Nephron (organoid): ENCODE results near the gene HIP1.

Experiments used
- H3K27ac Mint-ChIP-seq, 3 experiments: 2 replicates each; pipeline ENCODE4 v1.8.0; 2020; ENCODE audit warnings: mixed read lengths in 3 of 3, mild to moderate bottlenecking in 2 of 3, moderate library complexity in 1 of 3
- H3K27me3 Mint-ChIP-seq: 2 replicates; pipeline ENCODE4 v1.8.0; 2021; ENCODE audit warnings: low read depth, mild to moderate bottlenecking, moderate library complexity, mixed read lengths
- H3K36me3 Mint-ChIP-seq: 2 replicates; pipeline ENCODE4 v1.8.0; 2020; ENCODE audit warnings: low read depth, mixed read lengths
- H3K4me1 Mint-ChIP-seq: 2 replicates; pipeline ENCODE4 v1.8.0; 2020; ENCODE audit warnings: mixed read lengths
- H3K4me3 Mint-ChIP-seq, 3 experiments: 2 replicates each; pipeline ENCODE4 v1.8.0; 2020; ENCODE audit warnings: mild to moderate bottlenecking in 3 of 3, mixed read lengths in 3 of 3, moderate library complexity in 2 of 3
- H3K9me3 Mint-ChIP-seq: 2 replicates; pipeline ENCODE4 v1.8.0; 2020; ENCODE audit warnings: mixed read lengths
- TF ChIP-seq, protein P1 (sequence below), 3 experiments: fragments of 200-600 bp; sonication (generic); IDR thresholded peaks; one replicate each; pipeline ENCODE4 v1.5.0; 2021; ENCODE audit warnings: antibody characterized with exemption in 3 of 3; ENCODE audit not compliant: unreplicated experiment in 3 of 3

HIP1 gene

GRCh38 chr7:75645570-75645969, 93.2 kb downstream of the HIP1 start:
- TF ChIP-seq, protein P1, sequence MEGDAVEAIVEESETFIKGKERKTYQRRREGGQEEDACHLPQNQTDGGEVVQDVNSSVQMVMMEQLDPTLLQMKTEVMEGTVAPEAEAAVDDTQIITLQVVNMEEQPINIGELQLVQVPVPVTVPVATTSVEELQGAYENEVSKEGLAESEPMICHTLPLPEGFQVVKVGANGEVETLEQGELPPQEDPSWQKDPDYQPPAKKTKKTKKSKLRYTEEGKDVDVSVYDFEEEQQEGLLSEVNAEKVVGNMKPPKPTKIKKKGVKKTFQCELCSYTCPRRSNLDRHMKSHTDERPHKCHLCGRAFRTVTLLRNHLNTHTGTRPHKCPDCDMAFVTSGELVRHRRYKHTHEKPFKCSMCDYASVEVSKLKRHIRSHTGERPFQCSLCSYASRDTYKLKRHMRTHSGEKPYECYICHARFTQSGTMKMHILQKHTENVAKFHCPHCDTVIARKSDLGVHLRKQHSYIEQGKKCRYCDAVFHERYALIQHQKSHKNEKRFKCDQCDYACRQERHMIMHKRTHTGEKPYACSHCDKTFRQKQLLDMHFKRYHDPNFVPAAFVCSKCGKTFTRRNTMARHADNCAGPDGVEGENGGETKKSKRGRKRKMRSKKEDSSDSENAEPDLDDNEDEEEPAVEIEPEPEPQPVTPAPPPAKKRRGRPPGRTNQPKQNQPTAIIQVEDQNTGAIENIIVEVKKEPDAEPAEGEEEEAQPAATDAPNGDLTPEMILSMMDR (IDR thresholded peaks at IDR 0.05; ENCODE audit: unreplicated experiment in 3 of 3), result no peak
- H3K9me3 Mint-ChIP-seq, result no peaks in the 10 kb centered on the region
- H3K4me3 Mint-ChIP-seq, result no peak overlapping the region
- H3K4me1 Mint-ChIP-seq, result peaks cover 9% of the 10 kb centered on the region
- H3K36me3 Mint-ChIP-seq, result no peaks in the 10 kb centered on the region
- no peaks in the 10 kb centered on the region for H3K27me3 Mint-ChIP-seq
- no peak overlapping the region for H3K27ac Mint-ChIP-seq

GRCh38 chr7:75644589-75644988, 94.2 kb downstream of the HIP1 start:
- Mint-ChIP-seq H3K36me3 (no peaks in the 10 kb centered on the region), H3K27me3 (no peaks in the 10 kb centered on the region), H3K4me3 (no peak overlapping the region), H3K9me3 (no peaks in the 10 kb centered on the region), H3K4me1 (peaks cover 8% of the 10 kb centered on the region), H3K27ac (no peak overlapping the region)
- TF ChIP-seq, protein P1 (IDR thresholded peaks at IDR 0.05; ENCODE audit: unreplicated experiment in 3 of 3), result no peak

DNA sequence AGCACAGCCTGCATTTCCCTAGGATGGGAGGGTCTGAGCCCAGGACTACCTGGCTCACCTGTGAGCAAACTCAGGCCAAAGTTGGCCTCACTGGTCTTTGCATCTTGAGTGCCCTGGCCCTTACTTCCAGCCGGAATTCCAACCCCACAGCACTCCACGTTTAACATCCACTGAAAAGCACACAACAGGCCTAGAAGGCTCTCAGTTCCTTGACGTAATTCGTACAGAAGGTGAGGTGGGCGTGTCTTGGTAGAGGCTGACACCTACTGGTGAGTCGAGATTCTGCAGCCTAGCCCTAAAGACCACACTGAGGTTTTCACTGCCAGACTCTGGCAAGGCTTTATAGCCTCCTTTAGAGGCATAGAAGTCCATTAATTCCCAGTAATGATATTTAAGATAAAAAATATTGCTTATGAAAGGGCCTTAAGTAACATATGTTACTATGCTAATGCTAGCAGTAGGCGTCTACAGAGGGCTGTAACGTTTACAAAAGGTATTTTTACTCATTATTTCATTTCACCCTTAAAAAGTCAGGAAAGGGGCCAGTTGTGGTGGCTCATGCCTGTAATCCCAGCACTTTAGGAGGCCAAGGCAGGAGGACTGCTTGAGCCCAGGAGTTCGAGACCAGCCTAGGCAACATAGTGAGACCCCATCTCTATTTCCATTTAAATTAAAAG, 95.8 kb downstream of the HIP1 start:
- TF ChIP-seq, protein P1 (IDR thresholded peaks at IDR 0.05; ENCODE audit: unreplicated experiment in 3 of 3), result peak; percentile 22 to 44 (median 25)
- Mint-ChIP-seq H3K4me3 (no peak overlapping the region), H3K27me3 (no peaks in the 10 kb centered on the region), H3K4me1 (peaks cover 13% of the 10 kb centered on the region), H3K27ac (no peak overlapping the region), H3K9me3 (no peaks in the 10 kb centered on the region), H3K36me3 (no peaks in the 10 kb centered on the region)

GRCh38 chr7:75640201-75640600, 98.5 kb downstream of the HIP1 start:
- TF ChIP-seq, protein P1 (IDR thresholded peaks at IDR 0.05; ENCODE audit: unreplicated experiment in 3 of 3), result no peak
- Mint-ChIP-seq H3K4me1 (peaks cover 24% of the 10 kb centered on the region), H3K27ac (peak overlapping the region; percentile 89 to 98 (median 97)), H3K4me3 (peak overlapping the region; percentile 88 to 96 (median 90)), H3K36me3 (no peaks in the 10 kb centered on the region), H3K9me3 (no peaks in the 10 kb centered on the region), H3K27me3 (no peaks in the 10 kb centered on the region)

DNA sequence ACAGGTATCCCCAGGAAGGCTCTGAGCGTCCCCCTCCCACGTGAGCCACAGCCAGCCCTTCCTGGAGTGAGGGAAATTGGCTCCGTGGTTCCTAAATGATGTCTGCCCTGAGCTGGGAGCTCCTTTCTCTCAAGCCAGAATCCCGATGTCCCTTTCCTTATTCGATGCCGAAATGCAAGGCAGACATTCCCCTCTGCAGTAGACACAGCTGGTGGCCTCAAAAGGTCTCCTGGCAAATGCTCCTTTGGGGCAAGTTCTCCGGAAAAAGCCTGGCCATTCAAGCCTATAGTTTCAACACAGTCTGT, 98.9 kb downstream of the HIP1 start:
- peak overlapping the region; percentile 89 to 98 (median 97) for H3K27ac Mint-ChIP-seq
- TF ChIP-seq, protein P1 (IDR thresholded peaks at IDR 0.05; ENCODE audit: unreplicated experiment in 3 of 3), result no peak
- no peaks in the 10 kb centered on the region for H3K36me3 Mint-ChIP-seq
- H3K4me3 Mint-ChIP-seq, result peak overlapping the region; percentile 88 to 96 (median 90)
- no peaks in the 10 kb centered on the region for H3K9me3 Mint-ChIP-seq
- H3K27me3 Mint-ChIP-seq, result no peaks in the 10 kb centered on the region
- H3K4me1 Mint-ChIP-seq, result peaks cover 27% of the 10 kb centered on the region
